NCI-H1417 (cell line): Measurements from ENCODE around the gene ARHGAP25.

Experiments
- DNase-seq, 3 experiments: peaks; one replicate each; lab custom pipeline; 2025; lab: John Stamatoyannopoulos, UW

Gene ARHGAP25

DNA sequence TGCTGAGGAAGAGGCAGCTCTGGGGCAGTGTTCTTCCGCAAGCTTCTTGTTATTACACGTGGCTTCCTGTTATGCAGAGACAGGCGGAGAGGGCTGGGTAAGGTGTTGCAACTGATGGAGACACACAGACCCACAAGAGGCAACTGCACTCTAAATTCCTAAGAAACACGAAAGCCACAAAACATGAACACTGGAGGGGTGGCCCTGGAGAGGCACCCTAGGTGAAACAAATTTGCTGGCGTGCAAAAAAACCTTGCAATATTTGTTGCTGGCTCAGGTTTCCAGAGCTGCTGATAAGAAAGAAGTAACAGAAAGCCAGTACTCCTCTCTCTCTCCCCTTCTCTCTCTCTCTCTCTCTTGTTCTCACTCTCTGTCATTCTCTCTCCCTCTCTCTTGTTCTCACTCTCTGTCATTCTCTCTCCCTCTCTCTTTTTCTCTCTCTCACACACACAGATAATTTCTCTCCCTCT, 31.8 kb downstream of the ARHGAP25 start:
- no peak for DNase-seq

GRCh38 chr2:68767031-68767961, 32.7 kb downstream of the ARHGAP25 start:
- peak in 1 of 3 experiments; percentile 27 for DNase-seq

- no peak for DNase-seq
Observed at GRCh38 chr2:68767996-68768395, 33.4 kb downstream of the ARHGAP25 start.

GRCh38 chr2:68768461-68768860, 33.9 kb downstream of the ARHGAP25 start:
- no peak for DNase-seq

- DNase-seq = no peak
Observed at GRCh38 chr2:68768951-68769350, 34.3 kb downstream of the ARHGAP25 start.

- DNase-seq = no peak
Observed at GRCh38 chr2:68769586-68770270, 35.1 kb downstream of the ARHGAP25 start.

GRCh38 chr2:68770271-68771111, 35.9 kb downstream of the ARHGAP25 start:
- no peak for DNase-seq

DNA sequence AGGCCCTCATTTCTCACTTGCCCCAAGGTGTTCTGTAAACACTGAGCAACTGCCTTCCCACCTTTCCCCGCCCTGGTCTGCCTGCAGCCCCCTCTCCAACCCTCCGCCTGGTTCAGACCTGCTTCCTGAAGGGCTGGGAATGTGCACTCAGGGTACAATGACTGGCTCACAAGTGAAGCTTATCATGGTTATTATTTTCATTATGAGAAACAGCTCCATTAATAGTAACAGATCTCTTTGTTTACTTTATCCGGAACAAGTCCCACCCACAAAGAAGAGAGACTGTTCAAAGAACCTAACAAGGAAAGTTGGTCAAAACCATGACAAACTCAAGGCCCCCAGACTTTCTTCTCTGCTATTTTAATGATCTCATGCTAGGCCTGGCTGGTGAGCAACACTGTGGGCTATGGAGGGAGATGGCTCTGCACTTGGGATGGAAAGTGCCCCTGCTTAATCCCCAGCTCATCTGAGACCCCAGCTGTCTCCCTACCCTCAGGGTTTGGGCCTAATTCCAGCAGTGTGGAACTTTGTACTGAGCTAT, 36.7 kb downstream of the ARHGAP25 start:
- DNase-seq = peak in 1 of 3 experiments; percentile 24

- no peak for DNase-seq
Observed at GRCh38 chr2:68772109-68772508, 37.5 kb downstream of the ARHGAP25 start.

- DNase-seq = no peak
Observed at GRCh38 chr2:68774569-68775271, 40.1 kb downstream of the ARHGAP25 start.

DNA sequence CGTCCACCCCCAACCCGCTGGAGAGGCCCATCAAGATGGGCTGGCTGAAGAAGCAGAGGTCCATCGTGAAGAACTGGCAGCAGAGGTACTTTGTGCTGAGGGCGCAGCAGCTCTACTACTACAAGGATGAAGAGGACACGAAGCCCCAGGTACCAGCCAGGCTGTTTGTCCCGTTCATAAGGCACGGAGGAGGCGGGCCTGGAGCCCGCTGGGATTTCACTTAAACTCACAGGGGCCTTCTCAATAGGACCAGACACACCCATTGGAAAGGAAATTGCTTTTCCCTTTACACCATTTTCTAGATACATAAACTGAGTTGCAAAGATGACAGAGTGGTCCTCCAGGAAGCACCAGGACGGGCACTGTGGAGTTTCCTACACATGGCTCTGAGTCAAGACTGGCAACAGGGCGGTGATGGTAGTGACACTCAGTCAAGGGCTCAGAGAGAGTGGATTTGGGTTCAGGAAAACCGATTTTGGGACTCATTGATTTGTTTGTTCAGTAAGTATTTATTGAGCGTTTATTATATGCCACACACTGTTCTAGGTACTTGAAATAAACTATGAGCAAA, 40.7 kb downstream of the ARHGAP25 start:
- no peak for DNase-seq

- no peak for DNase-seq
Observed at GRCh38 chr2:68776124-68776523, 41.5 kb downstream of the ARHGAP25 start.

- DNase-seq = no peak
Observed at GRCh38 chr2:68779595-68779994, 45.0 kb downstream of the ARHGAP25 start.

- DNase-seq = no peak
Observed at GRCh38 chr2:68784188-68784587, 49.6 kb downstream of the ARHGAP25 start.

GRCh38 chr2:68784915-68785314, 50.3 kb downstream of the ARHGAP25 start:
- DNase-seq = no peak

- no peak for DNase-seq
Observed at GRCh38 chr2:68787356-68787755, 52.7 kb downstream of the ARHGAP25 start.

DNA sequence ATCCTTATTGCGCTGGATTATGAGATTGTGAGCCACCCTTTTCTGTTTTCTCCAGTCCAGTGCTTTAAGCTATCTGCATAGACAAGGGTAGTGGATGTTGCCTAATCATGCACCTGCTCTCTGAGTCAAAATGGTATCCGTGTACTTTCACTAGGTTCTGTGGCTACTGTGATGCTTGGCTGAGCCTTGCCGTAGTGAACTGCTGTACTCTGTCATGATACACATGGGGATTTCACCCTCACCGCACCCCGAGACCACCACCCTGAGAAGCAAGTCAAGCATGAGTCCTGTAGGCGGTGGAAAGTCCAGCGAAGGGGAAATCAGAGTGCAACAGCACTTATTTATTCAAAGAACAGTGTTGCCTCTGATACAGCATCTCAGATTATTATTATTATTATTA, 55.0 kb downstream of the ARHGAP25 start:
- DNase-seq = no peak

- no peak for DNase-seq
Observed at GRCh38 chr2:68790600-68790999, 56.0 kb downstream of the ARHGAP25 start.

DNA sequence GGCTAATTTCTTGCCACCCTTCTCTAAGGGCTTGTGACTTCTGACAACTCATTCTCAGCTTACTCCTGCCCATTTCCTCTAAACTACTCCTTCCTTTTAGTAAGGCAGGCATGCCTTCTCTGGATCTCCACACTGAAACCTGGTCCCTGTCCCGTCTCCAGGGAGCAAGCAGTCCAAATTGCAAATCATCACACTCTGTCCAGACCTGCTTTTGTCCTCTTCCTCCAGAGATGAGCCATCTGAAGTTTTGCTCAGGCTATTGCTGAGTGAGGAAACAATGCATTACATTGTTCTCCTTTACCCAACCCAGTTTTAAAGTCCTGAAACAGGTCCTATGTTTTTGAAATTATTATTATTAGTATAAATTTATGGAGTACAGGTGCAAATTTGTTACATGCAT, 57.3 kb downstream of the ARHGAP25 start:
- no peak for DNase-seq

GRCh38 chr2:68792751-68793150, 58.1 kb downstream of the ARHGAP25 start:
- DNase-seq = no peak
